ENCODE data around the gene ICA1L.

DNA sequence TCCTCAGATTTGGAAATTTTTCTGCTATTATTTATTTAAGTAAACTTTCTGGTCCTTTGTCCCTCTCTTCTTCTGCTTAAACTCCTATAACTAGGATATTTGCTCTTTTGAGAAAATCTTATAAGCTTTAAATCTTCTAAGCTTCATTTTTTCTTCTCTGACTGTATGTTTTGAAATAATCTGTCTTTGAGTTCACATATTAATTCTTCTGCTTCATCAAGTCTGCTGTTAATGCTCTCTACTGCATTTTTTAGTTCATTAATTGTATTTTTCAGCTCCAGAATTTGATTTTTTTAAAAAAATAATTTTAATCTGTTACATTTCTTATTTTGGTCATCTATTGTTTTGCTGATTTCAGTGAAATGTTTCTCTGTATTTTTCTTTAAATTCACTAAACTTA is 28.9 kb downstream of the ICA1L start:
- TF ChIP-seq, protein P1, sequence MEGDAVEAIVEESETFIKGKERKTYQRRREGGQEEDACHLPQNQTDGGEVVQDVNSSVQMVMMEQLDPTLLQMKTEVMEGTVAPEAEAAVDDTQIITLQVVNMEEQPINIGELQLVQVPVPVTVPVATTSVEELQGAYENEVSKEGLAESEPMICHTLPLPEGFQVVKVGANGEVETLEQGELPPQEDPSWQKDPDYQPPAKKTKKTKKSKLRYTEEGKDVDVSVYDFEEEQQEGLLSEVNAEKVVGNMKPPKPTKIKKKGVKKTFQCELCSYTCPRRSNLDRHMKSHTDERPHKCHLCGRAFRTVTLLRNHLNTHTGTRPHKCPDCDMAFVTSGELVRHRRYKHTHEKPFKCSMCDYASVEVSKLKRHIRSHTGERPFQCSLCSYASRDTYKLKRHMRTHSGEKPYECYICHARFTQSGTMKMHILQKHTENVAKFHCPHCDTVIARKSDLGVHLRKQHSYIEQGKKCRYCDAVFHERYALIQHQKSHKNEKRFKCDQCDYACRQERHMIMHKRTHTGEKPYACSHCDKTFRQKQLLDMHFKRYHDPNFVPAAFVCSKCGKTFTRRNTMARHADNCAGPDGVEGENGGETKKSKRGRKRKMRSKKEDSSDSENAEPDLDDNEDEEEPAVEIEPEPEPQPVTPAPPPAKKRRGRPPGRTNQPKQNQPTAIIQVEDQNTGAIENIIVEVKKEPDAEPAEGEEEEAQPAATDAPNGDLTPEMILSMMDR (conservative IDR thresholded peaks at IDR 0.05): no peak
- TF ChIP-seq EZH2 (IDR thresholded peaks at IDR 0.05; ENCODE audit: low read depth): no peak

All from PC-9 (cell line).